B cell (primary cell): ENCODE results near the gene PBOV1. TPM values are rescaled to one million over a fixed set of nuclear protein-coding genes. Genes with fewer than 3 reads are reported as not detected.

ENCODE experiments used
- ATAC-seq: fragments of 200-7000 bp; cut with Tn5 transposase; one replicate; pipeline ENCODE4 v1.10.0; 2021; ENCODE audit warnings: low read depth, mild to moderate bottlenecking, moderate number of reproducible peaks, moderate library complexity
- CTCF ChIA-PET: fragments of 350-600 bp; sonication (Branson Sonifier 250); formaldehyde crosslinking; loops from one replicate; lab custom pipeline; 2021; ENCODE audit warnings: antibody characterized with exemption, inconsistent platforms; lab: Charles Lee
- POLR2A ChIA-PET: fragments of 350-600 bp; sonication (Branson Sonifier 250); formaldehyde crosslinking; loops from one replicate; lab custom pipeline; 2021; ENCODE audit warnings: antibody characterized with exemption; lab: Charles Lee
- DNase-seq: peaks from one replicate; pipeline ENCODE4 v3.0.0; 2013
- H2AFZ ChIP-seq: 2 replicates; pipeline ENCODE4 v1.6.1; 2012; ENCODE audit warnings: mild to moderate bottlenecking, low read depth, low read length; ENCODE audit not compliant: insufficient read depth, poor library complexity, severe bottlenecking
- H3K27ac ChIP-seq, 2 donors: 1 replicate in 1 of 2; 2 replicates in 1 of 2; pipeline ENCODE4 v1.5.1; 2012 to 2013; ENCODE audit warnings: low read length in 2 of 2, mild to moderate bottlenecking in 2 of 2, moderate library complexity in 1 of 2
- H3K27me3 ChIP-seq, 4 experiments: fragments of 200-600 bp in 1 of 4; sonication (generic) in 1 of 4; replicated peaks in 1 of 4; 1 replicate in 2 of 4; 2 replicates in 2 of 4; pipeline versions ENCODE4 v1.6.1 to v1.7.0; 2013 to 2016; ENCODE audit warnings: low read length in 3 of 4, mild to moderate bottlenecking in 2 of 4, mixed read lengths in 1 of 4, moderate library complexity in 1 of 4; ENCODE audit not compliant: insufficient read depth in 4 of 4, control insufficient read depth in 3 of 4; ENCODE audit errors: control extremely low read depth in 1 of 4
- H3K36me3 ChIP-seq, 2 experiments: replicated peaks in 1 of 2; 1 replicate in 1 of 2; 2 replicates in 1 of 2; pipeline versions ENCODE4 v1.6.1 to v1.7.1; 2013; ENCODE audit warnings: low read length in 1 of 2; ENCODE audit not compliant: insufficient read depth in 2 of 2, control insufficient read depth in 1 of 2; ENCODE audit errors: control extremely low read depth in 1 of 2, extremely low read depth in 1 of 2
- H3K4me1 ChIP-seq, 2 donors: fragments of 200-600 bp in 1 of 2; sonication (generic) in 1 of 2; 1 replicate in 1 of 2; 2 replicates in 1 of 2; pipeline versions ENCODE4 v1.5.1 to v1.6.1; 2013 to 2017; ENCODE audit warnings: low read length in 2 of 2; ENCODE audit not compliant: control insufficient read depth in 2 of 2, insufficient read depth in 2 of 2
- H3K4me2 ChIP-seq: replicated peaks from 2 replicates; pipeline ENCODE3; 2012; ENCODE audit warnings: mild to moderate bottlenecking, low read depth, low read length; ENCODE audit not compliant: poor library complexity, severe bottlenecking
- H3K4me3 ChIP-seq, 5 experiments: fragments of 200-600 bp in 1 of 5; sonication (generic) in 1 of 5; 1 replicate in 3 of 5; 2 replicates in 2 of 5; pipeline versions ENCODE4 v1.5.1 to v1.7.0; 2011 to 2016; ENCODE audit warnings: low read length in 4 of 5, mild to moderate bottlenecking in 4 of 5, low read depth in 2 of 5, control low read depth in 1 of 5, moderate library complexity in 1 of 5; ENCODE audit not compliant: insufficient read depth in 1 of 5; ENCODE audit errors: control extremely low read depth in 1 of 5, extremely low read depth in 1 of 5
- H3K79me2 ChIP-seq: fragments of 200-600 bp; sonication (generic); one replicate; pipeline ENCODE4 v1.6.0; 2016; ENCODE audit warnings: low read length; ENCODE audit not compliant: control insufficient read depth, insufficient read depth
- H3K9ac ChIP-seq: fragments of 200-600 bp; sonication (generic); 2 replicates; pipeline ENCODE4 v1.6.1; 2017; ENCODE audit warnings: mild to moderate bottlenecking, low read length, moderate library complexity
- H3K9me3 ChIP-seq, 3 donors: one replicate each; pipeline versions ENCODE4 v1.6.1 to v1.7.1; 2013; ENCODE audit warnings: low read length in 2 of 3; ENCODE audit not compliant: control insufficient read depth in 2 of 3, insufficient read depth in 1 of 3; ENCODE audit errors: control extremely low read depth in 1 of 3
- H4K20me1 ChIP-seq: 2 replicates; pipeline ENCODE4 v1.6.0; 2012; ENCODE audit warnings: mild to moderate bottlenecking, low read length; ENCODE audit not compliant: insufficient read depth, control insufficient read depth, poor library complexity, severe bottlenecking
- H3K27ac Mint-ChIP-seq: one replicate; pipeline ENCODE4 v1.8.0; 2021; ENCODE audit warnings: mixed read lengths
- H3K27me3 Mint-ChIP-seq: one replicate; pipeline ENCODE4 v1.8.0; 2021; ENCODE audit warnings: mixed read lengths
- H3K4me1 Mint-ChIP-seq: one replicate; pipeline ENCODE4 v1.8.0; 2021; ENCODE audit warnings: mixed read lengths
- H3K4me3 Mint-ChIP-seq: one replicate; pipeline ENCODE4 v1.8.0; 2021; ENCODE audit warnings: mixed read lengths
- H3K9me3 Mint-ChIP-seq: one replicate; pipeline ENCODE4 v1.8.0; 2022; ENCODE audit warnings: mixed read lengths; ENCODE audit not compliant: insufficient read depth
- EZH2 ChIP-seq: IDR thresholded peaks from 2 replicates; pipeline ENCODE4 v1.6.1; 2012; ENCODE audit warnings: borderline replicate concordance, low read depth, mild to moderate bottlenecking, moderate library complexity, low read length; ENCODE audit not compliant: insufficient read depth, poor library complexity, severe bottlenecking
- WGBS: methylation state at CpG from one replicate; pipeline ENCODE4 v1.1.5; 2013; ENCODE audit warnings: missing lambda C conversion rate; ENCODE audit not compliant: insufficient coverage; 5-methylcytosine and 5-hydroxymethylcytosine counted together
- intact Hi-C: fragments of 100-400 bp; cut with micrococcal nuclease; formaldehyde crosslinking; loops from one replicate; pipeline ENCODE4 v1.10.0; 2022
- polyA plus RNA-seq: library from polyadenylated mRNA; depleted of rRNA; stranded (reverse); fragments of >200 nt; gene quantifications from 2 replicates; pipeline ENCODE4 v1.2.3, GENCODE V29; 2012
- total RNA-seq, 2 donors: library from RNA; stranded (reverse); fragments of 120-200 nt in 1 of 2; gene quantifications; 1 replicate in 1 of 2; 2 replicates in 1 of 2; pipeline versions ENCODE4 v1.2.3 to v1.2.4, GENCODE V29; 2013 to 2022
- TF ChIP-seq, protein P1 (sequence below): fragments of 200-600 bp; IDR thresholded peaks from one replicate; pipeline ENCODE4 v1.8.0; 2022; ENCODE audit warnings: antibody characterized with exemption, mild to moderate bottlenecking

Gene PBOV1
- total and polyA plus RNA-seq, 2 donors (not counting 1 experiment from before 2014, with no cell fraction given), result not detected

DNA sequence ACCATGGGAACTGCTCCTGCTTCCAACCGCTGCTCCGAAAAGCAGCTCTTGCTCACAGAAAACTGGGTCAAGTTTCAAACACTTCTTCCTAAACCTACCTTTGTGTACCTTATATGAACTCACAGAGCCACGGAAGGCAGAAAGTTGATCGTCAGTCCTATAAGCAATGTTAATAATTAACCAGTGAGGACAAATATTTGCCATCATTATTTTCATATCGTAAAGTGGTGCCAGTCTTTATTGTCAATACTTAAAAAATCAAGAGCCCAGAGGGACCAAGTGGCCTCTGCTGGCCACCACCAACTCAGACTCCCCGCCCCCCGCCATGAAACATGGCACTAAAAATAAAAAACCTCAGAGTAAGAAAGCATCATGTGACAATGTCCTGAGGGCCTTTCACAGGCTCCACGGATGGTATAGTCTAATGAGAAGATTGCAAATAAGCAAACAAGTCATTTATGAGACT is 9.1 kb upstream of the PBOV1 start:
- CTCF ChIA-PET, result no interaction called here
- Histone ChIP-seq H3K4me1 (peaks cover 6 to 9% of the 10 kb centered on the region in 2 donors), H3K27ac (no peak overlapping the region), H3K79me2 (no peaks in the 10 kb centered on the region), H3K36me3 (no peaks in the 10 kb centered on the region), H3K9ac (no peak overlapping the region), H4K20me1 (no peaks in the 10 kb centered on the region), H2AFZ (no peak overlapping the region), H3K9me3 (no peaks in the 10 kb centered on the region), H3K4me3 (no peak overlapping the region), H3K27me3 (peaks cover 0 to 10% (median 3%) of the 10 kb centered on the region in 4 experiments), H3K4me2 (no peak overlapping the region)
- Mint-ChIP-seq H3K27ac (no peak overlapping the region), H3K27me3 (peaks cover 9% of the 10 kb centered on the region), H3K4me3 (no peak overlapping the region), H3K4me1 (peaks cover 11% of the 10 kb centered on the region), H3K9me3 (no peaks in the 10 kb centered on the region)
- ATAC-seq, result no peak
- no peak for DNase-seq
- POLR2A ChIA-PET, result no interaction called here
- TF ChIP-seq, protein P1, sequence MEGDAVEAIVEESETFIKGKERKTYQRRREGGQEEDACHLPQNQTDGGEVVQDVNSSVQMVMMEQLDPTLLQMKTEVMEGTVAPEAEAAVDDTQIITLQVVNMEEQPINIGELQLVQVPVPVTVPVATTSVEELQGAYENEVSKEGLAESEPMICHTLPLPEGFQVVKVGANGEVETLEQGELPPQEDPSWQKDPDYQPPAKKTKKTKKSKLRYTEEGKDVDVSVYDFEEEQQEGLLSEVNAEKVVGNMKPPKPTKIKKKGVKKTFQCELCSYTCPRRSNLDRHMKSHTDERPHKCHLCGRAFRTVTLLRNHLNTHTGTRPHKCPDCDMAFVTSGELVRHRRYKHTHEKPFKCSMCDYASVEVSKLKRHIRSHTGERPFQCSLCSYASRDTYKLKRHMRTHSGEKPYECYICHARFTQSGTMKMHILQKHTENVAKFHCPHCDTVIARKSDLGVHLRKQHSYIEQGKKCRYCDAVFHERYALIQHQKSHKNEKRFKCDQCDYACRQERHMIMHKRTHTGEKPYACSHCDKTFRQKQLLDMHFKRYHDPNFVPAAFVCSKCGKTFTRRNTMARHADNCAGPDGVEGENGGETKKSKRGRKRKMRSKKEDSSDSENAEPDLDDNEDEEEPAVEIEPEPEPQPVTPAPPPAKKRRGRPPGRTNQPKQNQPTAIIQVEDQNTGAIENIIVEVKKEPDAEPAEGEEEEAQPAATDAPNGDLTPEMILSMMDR, result no peak
- TF ChIP-seq EZH2, result no peak
- intact Hi-C loops, result no loop called here
- WGBS, result 82% methylated on average over 4 of the region's 8 CpGs

DNA sequence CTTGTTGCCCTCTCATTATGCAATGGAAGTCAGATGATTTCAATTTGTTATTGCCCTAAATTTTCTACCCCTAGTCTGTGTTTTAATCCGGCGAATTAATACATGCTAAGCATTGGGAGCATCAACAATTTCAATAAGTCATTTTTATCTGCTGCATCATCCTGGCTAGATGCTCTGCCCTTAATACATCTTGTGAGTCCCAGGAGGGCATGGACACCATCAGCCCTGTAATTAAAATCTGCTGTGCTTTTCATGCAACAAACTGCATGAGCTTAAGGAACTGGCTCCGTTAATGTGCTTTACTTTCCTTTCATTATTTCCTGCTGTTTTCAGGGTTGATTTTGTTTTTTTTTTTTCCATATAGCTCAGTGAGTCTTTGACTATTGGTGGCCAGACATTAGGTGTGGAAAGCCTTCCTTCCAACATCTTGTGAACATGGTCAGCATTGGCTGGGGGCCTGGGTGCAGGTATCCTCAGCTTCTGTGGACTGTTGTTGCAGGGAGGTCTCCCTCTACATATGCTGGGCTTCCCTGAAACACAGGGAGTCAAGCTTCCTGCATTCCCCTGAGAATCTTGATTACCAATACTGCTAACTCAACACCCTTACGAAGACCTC is 8.5 kb upstream of the PBOV1 start:
- peaks cover under 1 to 3% of the 10 kb centered on the region in 2 donors for H3K4me1 ChIP-seq
- no peaks in the 10 kb centered on the region for H3K9me3 ChIP-seq
- peaks cover 0 to 10% (median 3%) of the 10 kb centered on the region in 4 experiments for H3K27me3 ChIP-seq
- no peak overlapping the region for H3K4me3 ChIP-seq
- Mint-ChIP-seq H3K4me1 (peaks cover 9% of the 10 kb centered on the region), H3K9me3 (no peaks in the 10 kb centered on the region), H3K27ac (no peak overlapping the region), H3K4me3 (no peak overlapping the region), H3K27me3 (peaks cover 9% of the 10 kb centered on the region)
- no peak for DNase-seq
- 94% methylated on average over 3 of the region's 4 CpGs for WGBS
- no peak overlapping the region for H3K9ac ChIP-seq
- no peak overlapping the region for H2AFZ ChIP-seq
- intact Hi-C loops, result no loop called here
- H3K36me3 ChIP-seq, result no peaks in the 10 kb centered on the region
- ATAC-seq, result no peak
- H3K4me2 ChIP-seq, result no peak overlapping the region
- H3K79me2 ChIP-seq, result no peaks in the 10 kb centered on the region
- ChIA-PET CTCF (no interaction called here), POLR2A (no interaction called here)
- TF ChIP-seq, protein P1, result no peak
- no peak for TF ChIP-seq EZH2
- no peak overlapping the region for H3K27ac ChIP-seq
- H4K20me1 ChIP-seq, result no peaks in the 10 kb centered on the region
